ENCODE data around the gene FAM174C.
"Not testable (repeated sequence)": the region's sequence is repeated elsewhere in the genome, so short reads cannot be mapped to it uniquely, and the experiment has no call there.

Gene FAM174C

DNA sequence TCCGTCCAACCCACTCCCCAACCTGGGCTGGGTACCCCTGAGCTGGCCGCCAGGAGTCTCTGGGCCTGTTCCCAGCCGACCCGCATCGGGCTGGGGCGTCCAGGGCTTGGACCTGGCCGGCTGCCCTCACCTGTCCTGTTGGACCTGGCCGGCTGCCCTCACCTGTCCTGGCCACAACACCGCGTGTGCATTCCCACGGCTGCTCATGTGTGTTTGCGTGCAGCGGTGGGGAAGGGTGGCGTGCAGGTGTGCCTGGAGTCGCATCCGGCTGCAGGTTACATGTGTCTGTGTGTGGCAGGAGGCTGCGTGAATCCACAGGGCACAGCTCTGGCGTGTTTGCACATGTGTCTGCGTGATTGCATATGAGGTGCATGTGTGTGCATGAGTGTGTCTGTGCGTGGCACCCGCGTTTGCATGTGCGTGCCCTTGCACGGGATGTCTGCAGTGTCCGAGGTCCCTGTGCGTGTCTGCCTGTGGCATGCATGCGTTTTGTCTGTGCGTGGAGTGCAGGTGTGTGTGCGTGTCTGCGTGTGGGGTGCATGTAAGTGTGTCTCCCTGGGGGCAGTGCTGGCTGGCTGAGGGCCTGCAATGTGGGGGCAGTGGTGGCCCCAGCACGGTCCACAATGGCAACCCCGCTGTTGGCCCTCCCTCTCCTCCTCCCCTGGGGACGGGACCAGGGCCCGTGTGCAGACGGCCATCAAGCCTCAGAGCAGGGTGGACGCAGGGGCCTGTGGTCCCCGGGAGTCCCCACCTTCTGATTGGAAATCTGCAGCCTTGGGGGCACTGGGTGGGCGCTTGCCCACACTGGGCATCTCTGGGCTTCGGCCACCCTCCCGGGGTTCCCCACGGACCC, 13.7 kb downstream of the FAM174C start:
- no peak for DNase-seq

DNA sequence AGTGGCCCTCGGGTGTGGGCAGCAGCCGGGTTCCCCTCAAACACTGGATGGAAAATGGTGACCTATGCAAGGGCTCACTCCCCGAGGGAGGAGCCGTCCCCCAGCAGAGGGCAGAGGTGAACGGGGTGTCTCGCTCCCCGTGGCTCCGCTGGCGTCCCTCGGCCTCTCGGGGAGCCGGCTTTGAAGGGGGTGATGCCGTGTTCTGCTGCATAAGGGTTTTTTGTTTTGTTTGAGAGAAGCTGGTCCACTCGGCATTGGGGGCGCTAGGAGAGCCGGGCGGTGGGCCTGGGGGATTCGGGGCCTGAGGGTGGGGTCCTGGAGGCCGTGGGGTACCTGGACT, 14.3 kb downstream of the FAM174C start:
- no peak for DNase-seq

DNA sequence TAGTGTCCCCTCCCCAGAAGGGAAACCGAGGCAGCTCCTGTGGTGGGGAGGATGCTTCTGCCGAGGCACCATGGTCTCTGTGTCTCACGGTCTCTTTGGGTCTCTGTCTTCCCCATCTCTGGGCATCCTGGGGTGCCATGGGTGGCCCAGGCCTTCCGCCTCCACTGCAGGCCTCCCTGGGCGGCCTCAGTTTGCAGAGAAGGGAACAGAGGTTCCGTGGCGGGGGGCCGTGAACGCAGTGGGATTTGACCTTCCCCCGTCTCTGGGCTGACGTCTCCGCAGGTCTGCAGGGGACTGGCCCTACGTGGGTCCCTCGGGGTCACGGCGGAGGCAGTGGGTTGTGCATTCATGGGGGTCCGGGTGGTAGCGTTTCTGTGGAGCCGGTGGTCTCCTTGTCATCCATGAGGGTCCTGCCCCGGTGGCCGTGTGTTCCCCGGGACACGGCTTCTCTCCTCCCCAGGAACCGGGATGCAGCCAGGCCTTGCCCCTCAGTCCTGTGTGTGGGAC, 14.9 kb downstream of the FAM174C start:
- no peak for DNase-seq

- no peak for DNase-seq
Measured at GRCh38 chr19:1290703-1291651, 15.6 kb downstream of the FAM174C start.

- DNase-seq, result no peak
Measured at GRCh38 chr19:1291761-1292418, 16.6 kb downstream of the FAM174C start.

GRCh38 chr19:1292419-1293151, 17.3 kb downstream of the FAM174C start:
- DNase-seq, result no peak

DNA sequence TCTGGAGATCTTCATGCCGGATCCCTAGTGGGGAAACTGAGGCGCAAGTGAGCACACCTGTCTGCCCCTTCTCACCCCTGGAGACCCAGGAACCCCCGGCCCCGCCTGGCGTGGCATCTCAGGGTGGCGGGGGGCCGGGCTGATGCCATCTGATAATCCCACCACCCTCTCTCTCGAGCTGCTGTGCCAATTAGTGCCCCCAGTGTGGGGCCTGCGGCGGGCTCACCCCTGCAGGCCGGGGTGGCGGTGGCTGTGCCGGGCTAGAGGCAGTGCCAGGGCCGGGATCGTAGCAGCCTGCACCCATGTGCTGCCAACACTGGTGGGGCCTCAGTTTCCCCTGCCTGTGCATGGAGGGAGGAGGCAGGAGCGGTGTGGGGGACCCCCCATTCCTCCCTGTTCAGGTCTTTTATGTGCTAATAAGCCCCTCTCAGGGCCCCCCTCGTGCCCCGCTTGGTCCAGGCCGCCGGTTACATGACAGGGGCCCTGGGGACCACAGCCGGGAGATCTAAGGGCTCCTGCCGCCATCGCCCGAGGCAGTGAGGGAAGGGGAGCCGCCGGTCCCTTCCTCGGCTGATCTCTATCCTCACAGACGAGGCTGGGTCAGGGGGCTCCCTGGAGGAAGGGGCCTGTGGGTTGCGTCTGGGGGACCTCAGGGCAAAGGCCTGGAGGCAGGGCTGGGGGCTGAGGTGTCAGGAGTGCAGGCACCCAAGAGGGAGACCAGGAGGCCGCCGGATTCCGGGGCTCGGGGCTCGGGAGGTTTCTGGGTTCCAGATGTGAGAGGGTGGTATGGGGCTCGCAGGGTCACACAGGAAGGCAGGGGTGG, 18.7 kb downstream of the FAM174C start:
- no peak for DNase-seq

- DNase-seq, result no peak
Measured at GRCh38 chr19:1294688-1295087, 19.4 kb downstream of the FAM174C start.

DNA sequence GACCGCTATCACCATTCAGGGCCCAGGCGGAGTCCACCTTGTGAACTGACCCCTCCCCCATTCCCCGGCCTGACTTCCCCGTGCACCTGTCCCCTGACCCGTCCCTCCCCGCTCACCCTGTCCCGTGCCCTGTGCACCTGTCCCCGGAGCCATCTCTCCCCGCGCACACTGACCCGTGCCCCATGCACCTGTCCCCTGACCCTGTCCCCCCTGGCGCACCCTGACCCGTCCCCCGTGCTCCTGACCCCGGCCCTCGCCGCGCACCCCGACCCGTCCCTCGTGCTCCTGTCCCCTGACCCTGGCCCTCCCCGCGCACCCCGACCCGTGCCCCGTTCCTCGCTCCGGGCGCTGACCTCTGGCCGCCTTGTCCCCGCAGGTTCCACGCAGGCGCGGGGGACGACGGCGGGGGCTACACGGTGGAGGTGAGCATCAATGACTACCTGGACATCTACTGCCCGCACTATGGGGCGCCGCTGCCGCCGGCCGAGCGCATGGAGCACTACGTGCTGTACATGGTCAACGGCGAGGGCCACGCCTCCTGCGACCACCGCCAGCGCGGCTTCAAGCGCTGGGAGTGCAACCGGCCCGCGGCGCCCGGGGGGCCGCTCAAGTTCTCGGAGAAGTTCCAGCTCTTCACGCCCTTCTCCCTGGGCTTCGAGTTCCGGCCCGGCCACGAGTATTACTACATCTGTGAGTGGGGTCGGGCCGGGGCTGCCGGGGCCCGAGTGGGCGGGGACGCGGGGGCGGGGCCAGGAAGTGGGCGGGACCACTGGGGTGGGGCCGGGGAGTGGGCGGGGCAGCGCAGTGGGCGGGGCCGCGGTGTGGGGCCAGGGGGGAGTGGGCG, 20.1 kb downstream of the FAM174C start:
- peak; percentile 38 for DNase-seq

DNA sequence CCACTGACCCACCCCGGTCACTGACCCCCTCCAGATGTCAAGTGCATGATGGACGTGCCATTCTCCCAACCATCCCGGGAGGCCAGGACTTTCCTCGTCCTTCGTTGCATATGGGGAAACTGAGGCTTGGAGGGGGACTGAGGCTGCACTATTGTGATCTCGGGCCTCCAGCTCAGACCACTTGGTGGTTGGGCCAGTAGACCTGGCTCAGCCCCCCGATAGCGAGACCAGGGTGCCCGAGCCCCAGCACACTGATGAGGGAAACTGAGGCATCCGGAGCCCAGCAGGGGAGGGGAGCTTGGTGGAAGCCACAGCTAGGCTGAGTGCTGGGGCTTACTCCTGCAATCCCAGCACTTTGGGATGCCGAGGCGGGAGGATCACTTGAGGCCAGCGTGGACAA, 20.7 kb downstream of the FAM174C start:
- DNase-seq, result no peak

DNA sequence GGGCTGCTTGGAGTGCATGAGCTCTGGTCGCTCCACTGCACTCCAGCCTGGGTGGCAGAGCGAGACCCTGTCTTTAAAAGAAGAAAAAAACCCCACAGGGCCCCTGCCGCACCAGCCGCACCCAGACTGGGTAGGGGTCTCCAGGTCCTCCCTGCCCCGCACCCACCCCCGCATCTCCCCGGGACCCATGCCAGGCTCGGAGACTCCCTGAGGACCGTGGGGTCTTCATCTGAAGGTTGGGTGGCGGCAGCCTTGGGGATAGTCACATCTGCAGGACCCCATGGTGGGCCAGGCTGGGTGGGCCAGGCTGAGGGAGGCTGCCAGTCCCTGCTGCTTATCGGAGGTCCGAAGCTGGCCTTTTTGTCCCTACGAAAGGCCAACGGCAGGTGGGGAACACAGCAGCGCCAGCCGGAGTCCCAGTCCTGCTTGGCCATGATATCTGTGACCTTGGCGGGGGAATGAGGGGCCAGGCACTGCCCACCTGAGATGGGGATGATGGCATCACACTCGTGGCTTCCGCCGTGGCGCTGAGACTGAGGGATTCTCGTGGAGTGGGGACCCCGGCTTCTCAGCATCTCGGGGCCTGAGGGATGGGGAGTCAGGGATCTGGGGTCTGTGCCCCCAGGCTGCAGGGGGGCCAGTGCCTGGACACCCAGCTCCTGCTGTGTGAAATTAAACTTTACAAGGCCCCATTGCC, 21.4 kb downstream of the FAM174C start:
- no peak for DNase-seq

DNA sequence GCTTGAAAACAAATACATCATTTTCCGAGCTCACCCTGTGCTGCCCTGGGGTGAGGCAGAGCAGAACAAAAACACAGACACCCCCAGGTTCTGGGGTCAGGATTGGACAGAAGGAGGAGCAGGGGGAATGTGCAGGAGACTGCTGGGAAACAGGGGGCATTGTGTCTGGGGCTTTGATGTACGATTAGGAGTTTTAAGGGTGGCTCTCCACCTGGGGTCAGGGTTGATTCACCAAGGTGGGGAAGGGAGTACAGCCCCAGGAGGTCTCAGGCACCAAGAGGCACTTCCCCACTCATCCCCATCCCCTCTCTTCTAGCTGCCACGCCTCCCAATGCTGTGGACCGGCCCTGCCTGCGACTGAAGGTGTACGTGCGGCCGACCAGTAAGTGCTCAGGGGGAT, 22.9 kb downstream of the FAM174C start:
- no peak for DNase-seq

DNA sequence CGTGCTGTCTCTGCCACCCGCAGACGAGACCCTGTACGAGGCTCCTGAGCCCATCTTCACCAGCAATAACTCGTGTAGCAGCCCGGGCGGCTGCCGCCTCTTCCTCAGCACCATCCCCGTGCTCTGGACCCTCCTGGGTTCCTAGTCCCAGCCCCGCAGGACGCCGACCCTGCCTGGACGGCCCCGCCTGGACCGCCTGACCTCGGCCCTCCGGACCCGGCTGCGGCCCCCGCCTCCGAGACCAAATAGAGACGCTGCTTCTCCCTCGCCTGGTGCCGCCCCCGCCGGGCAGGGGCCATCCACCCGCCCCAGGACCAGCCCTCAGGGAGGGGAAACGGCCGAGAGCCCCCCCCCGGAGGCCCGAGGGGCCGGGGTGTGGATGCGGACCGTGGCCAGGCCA, 24.5 kb downstream of the FAM174C start:
- DNase-seq, result no peak

DNA sequence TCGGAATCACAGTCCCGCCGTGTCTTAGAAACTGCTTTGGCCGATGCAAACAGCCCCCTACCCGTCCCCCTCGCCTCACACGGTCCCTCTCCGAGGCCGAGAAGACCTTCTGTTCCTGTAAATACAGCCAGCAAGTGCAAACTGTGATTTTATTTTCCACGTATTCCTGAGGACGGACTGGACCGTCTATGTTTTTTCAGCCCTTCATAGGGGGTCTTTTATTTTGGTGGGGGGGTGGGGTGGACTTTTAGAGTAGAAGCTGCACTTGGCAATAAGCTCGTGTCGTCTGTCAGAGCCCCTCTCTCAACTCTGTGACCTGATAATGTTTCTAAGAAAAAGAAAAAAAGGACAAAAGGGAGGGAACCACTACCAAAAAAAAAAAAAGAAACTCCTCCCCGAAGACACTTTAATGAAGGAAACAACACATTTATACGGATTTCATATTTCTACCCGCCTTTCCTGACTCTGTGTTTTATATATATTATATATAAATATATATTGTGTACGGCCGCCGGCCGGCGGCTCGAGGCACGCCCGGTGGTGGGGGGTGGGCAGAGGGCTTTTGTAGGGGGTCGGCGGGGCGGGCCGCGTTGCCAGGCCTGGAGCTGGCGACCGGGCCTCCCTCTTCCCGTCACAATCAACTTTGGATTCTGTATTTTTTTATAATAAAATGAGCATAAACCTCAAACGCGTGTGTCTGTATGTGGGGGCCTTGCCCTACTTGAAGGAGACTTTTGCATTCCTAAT, 25.6 kb downstream of the FAM174C start:
- DNase-seq, result no peak

DNA sequence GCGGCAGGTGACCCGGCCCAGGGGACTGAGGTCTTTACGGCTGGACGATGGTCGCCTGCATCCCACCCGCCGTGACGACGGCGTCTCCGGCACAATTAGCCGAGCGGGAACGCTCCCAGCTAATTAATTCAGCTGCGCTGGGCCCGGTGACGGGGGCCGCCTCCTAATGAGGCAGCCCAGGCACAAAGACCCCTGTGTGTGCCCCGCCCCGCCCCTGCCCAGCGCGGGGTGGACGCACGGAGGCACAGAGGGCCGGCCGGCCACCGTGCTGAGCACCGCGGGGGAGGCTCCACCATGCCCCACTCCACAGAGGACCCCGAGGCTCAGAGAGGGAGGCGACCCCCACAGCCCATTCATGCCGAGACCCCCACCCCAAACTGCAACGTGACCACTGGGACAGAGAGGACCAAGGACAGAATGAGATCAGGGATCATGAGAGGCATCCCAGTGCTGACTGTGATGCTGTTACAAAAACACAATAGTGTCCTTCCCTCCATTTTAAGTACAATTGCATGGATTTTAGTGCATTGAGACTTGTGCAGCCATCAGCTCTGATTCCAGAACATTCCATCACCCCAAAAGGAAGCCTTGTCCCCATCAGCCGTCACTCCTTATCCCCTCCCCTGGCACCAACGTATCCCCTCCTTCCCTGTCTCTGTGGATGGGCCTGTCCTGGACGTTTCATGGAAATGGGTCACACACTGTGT, 27.4 kb downstream of the FAM174C start:
- no peak for DNase-seq

DNA sequence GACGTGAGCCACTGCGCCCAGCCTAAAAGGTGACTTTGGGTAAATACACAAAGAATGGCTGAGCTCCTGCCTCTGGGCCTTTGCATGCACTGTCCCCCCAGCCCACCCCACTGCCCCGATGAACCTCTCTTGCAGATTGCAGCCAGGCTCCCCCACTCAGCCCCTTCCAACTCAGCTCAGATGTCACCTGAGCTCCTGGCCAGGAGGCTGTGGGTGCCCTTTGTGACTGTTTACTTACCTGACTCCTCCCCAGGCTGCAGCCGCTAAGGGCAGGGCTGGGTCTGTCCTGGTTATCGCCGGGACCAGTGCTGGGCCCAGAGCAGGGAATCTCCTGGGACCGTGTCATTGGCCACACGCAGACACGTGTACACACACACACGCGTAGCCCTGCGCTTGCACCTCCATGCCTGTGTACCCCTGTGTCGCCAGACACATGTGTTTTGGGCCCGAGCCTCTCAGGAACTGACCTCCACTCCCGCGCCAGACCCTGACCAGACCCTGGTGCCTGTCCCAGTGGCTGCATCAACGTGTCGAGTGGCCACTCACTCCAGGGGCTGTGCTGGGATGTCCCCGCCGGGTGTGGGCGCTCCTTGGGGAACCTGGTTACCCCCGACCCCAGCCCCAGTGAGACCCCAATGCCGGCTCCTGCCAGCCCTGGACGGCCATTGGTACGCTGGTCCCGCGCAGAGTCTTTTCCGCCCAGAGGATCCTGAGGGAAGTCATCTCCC, 29.0 kb downstream of the FAM174C start:
- DNase-seq, result no peak

- DNase-seq, result not testable (repeated sequence)
Measured at GRCh38 chr19:1305354-1305753, 30.0 kb downstream of the FAM174C start.

GRCh38 chr19:1307320-1307719, 32.0 kb downstream of the FAM174C start:
- no peak for DNase-seq
